Activated T-helper 1 cell treated with anti-CD3 and anti-CD28 coated beads, Interleukin-2, amount 50 U/mL, for 16 hours (primary cell): Measurements from ENCODE around the gene NELL1.

Source experiments
- DNase-seq, 2 donors: peaks; one replicate each; pipeline ENCODE4 v3.0.0-alpha.2; 2020; ENCODE audit warnings: low read depth in 1 of 2, low spot score in 1 of 2

The NELL1 gene

DNA sequence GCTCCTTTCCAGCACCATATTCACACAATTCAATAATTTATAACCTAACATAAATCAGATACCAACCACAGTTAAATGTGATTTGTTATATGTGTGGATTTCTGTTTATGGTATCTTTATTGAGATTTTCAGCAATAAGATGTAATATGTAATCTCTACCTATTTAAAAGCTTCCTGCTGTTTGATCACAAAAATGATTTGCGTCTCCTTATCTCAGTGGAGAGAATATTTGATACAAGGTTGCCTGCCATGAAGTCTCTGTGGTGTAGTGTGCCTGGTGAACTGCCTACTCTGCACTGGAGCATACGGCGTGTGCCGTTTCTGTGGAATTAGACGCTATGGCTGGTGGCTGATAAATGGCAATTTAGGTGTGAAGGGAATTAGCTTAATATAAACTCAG lies 741.1 kb downstream of the NELL1 start:
- DNase-seq = no peak

DNA sequence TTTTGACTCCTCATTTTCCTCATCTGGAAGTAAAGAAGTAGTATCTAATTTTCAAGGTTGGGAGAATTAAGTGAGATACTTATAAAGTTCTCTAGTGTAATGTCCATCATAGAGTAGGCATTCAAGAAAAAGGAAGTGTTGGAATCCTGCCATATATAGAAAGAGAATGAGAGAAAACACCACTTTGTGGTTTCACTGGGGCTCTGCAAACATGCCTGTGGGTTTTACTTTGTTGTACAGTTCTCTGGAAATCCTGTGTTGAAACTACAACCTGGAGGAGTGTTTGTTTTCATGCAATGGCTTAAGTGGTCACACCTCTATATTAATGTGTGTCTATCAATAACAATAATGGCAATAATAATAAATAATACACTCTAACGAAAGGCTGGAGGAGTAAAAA lies 741.7 kb downstream of the NELL1 start:
- DNase-seq = no peak

- DNase-seq = no peak
These were observed 742.2 kb downstream of the NELL1 start for GRCh38 chr11:21411597-21411996.

- no peak for DNase-seq
These were observed 743.4 kb downstream of the NELL1 start for GRCh38 chr11:21412652-21413383.

DNA sequence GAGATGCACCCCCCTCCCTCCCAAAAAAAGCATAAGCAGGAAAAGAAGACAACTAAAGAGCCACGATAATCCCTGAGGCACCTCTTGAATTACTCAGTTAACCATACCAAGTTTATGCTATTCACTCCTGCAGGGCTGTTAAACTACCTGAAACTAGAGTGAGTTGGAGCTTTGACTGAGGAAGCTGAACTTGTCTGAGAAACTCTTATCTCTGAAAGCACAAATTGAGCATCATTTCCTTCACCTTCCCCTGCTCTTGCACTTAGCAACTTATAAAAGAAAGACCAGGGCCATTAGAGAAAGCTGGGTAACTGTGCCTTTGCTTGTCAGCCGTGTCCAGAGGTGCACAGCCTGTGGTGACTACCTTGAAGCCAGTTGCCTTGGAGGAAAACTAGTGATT lies 745.6 kb downstream of the NELL1 start:
- no peak for DNase-seq

GRCh38 chr11:21415606-21416005 lies 746.2 kb downstream of the NELL1 start:
- DNase-seq = no peak

DNA sequence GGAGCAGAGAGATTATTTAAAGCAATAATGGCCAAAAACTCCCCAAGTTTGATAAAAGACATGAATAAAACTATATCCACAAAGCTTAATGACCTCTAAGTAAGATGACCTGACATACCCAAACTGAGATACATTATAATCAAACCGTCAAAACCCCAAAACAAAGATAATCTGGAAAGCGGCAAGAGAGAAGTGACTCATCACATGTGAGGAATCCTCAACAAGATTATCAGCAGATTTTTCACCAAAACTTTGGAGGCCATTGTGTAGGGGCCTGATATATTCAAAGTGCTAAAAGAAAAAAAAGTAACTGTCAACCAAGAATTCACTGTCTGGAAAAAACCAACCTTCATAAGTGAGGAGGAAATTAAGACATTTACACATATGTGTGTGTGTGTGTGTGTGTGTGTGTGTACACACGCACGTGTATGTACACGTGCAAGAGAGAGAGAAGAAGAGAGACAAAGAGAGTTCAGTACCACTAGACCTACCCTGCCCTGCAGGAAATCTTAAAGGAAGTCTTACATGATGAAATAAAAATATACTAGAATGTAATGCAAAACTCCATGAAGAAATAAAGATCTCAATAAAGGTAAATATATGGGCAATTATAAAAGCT lies 752.4 kb downstream of the NELL1 start:
- DNase-seq = no peak

- no peak for DNase-seq
These were observed 757.5 kb downstream of the NELL1 start for GRCh38 chr11:21426931-21427330.

DNA sequence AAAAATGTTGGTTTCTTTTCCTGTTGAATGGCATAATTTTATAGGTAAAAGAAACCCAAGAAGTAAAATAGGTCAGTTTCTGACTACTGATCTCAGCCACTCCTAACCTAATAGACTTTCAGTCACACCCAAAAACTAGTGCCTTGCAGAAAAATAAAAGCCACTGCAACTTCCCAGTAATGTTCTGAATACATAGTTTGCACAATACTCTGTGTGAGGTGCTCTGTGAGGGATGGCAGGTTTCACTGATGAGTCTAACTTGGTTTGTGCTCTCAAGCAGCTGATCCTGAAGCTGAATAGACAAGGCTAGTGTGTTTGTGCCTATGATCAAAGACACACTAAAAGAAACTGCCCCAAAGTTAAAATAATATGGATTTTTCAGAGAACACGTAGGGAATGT lies 758.3 kb downstream of the NELL1 start:
- DNase-seq = no peak

DNA sequence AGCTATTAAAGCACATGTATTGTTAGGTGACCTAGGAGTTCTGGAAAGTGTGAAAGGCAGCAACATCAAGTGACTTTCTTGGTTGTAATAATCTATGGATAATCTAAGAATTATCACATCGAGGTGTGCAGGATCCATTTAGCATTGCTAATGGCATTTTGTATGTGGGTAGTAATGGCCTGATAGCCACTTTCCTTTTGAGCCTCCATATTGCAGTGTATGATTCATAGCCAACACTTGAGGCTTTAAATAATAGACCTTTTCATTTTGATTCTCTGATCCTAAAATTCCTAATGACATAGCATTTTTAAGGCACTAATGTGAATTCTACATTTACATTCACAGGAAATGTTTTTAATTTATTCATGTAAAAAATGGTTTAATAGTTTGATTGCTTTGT lies 759.4 kb downstream of the NELL1 start:
- DNase-seq = no peak

GRCh38 chr11:21429401-21429800 lies 760.0 kb downstream of the NELL1 start:
- DNase-seq = no peak

GRCh38 chr11:21430537-21430936 lies 761.2 kb downstream of the NELL1 start:
- no peak for DNase-seq

GRCh38 chr11:21446939-21447590 lies 777.7 kb downstream of the NELL1 start:
- no peak for DNase-seq

DNA sequence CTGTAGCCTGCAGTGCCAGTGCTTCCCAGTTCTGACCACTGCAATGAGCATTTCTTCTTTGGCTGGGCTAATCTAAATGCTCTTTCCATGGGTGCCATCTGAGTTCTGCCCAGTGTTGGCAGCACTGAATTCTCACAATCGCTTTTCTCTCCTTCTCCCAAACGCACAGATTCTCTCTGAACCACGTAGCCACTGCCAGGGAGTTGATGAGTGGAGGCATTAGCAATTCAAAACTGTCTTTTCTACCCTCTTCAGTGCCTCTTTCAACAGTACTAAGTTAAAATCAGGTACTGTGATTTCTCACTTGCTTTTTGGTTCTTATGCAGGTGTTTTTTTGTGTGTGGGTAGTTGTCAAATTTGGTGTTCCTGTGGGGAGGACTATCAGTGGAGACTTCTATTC lies 778.5 kb downstream of the NELL1 start:
- no peak for DNase-seq

DNA sequence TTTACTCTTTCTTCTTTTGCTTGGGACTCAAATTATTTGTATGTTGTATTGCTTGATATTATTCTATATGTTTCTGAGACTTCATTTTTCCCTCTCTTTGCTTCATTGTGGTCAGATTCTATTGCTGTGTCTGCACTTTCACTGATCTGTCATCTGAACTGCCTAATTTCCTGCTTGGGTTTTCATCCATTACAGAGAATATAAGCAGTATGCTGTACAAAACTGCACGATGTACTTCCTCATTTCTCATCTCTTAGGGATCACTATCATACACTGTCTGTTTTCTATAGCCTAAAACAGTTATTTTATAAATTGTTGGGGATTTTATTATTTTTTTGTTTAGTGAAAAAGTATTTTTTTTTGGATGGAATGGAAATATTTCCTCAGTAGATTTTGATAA lies 786.8 kb downstream of the NELL1 start:
- no peak for DNase-seq

DNA sequence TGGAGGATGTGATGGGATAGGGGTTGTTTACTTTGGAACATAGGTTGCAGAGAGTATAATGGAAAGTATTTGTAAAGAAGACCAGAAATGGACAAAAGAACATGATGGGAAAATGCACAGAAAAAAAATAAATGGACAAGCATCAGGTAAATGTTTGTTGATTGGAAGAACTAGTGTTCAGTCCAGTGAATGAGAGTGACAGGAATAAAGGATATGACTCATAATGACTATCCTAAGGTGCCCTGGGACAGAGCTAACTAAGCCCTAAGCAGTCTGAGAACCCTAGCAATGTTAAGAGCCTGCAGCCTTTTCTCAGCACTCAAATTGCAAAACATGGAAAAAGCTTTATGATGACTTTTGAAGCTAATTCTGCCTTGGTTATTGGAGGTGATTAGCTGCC lies 790.7 kb downstream of the NELL1 start:
- DNase-seq = no peak

GRCh38 chr11:21461701-21462100 lies 792.3 kb downstream of the NELL1 start:
- DNase-seq = no peak

DNA sequence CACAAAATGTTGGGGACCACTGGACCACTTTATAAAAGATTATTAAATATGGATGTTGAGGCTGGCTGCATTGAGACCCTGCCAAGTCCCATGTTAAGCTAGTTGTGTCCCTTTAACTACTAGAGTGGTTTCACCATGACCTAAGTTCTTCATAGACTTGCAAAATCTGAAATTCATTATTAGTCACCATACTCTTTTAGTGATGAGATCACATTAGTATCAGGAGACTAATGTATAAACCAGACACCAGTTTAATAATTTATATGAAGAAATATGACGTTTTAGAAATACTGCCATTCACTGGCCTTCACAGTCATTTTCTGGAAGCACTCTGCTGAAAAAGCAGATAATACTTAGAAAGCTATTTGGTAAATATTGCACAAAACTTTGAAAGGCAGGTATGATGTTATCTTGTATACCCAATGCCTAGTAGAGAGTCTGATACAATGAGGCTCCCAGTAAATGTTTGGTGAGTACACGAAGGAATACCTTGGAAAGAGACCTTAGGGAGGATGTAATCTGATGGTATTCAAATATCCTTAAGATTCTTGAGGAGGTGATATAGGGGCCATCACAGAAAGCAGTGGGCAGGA lies 795.3 kb downstream of the NELL1 start:
- DNase-seq = no peak

- DNase-seq = no peak
These were observed 795.8 kb downstream of the NELL1 start for GRCh38 chr11:21465203-21465602.

DNA sequence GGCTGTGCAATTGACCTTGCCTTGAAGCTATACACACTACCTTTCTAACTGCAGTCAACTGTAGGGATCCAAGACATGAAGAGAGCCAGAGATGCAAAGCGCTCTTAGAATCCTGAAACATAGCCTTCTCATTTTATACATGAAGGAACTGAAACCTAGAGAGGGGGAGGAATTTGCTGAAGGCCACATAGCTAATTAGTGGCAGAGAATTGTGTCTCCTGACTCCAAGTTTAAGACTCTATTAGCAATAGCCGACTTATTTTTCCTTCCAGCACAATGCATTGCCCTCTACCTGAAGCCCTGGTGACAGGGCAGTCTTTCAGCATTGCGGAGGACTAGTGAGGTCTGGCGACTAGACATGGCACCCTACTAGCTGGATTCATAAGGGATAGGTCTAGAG lies 796.5 kb downstream of the NELL1 start:
- no peak for DNase-seq

- DNase-seq = no peak
These were observed 801.1 kb downstream of the NELL1 start for GRCh38 chr11:21470521-21470920.

- no peak for DNase-seq
These were observed 802.9 kb downstream of the NELL1 start for GRCh38 chr11:21472261-21472660.
